HTERT RPE-1 (cell line): ENCODE measurements around the gene PRKAR1B.

Experiments used
- in situ Hi-C: fragments of 300-500 bp; cut with MboI; formaldehyde crosslinking; loops from 4 replicates; pipeline ENCODE4 v1.14.3; 2020; ENCODE audit warnings: low sequenced_read_pairs

The PRKAR1B gene

DNA sequence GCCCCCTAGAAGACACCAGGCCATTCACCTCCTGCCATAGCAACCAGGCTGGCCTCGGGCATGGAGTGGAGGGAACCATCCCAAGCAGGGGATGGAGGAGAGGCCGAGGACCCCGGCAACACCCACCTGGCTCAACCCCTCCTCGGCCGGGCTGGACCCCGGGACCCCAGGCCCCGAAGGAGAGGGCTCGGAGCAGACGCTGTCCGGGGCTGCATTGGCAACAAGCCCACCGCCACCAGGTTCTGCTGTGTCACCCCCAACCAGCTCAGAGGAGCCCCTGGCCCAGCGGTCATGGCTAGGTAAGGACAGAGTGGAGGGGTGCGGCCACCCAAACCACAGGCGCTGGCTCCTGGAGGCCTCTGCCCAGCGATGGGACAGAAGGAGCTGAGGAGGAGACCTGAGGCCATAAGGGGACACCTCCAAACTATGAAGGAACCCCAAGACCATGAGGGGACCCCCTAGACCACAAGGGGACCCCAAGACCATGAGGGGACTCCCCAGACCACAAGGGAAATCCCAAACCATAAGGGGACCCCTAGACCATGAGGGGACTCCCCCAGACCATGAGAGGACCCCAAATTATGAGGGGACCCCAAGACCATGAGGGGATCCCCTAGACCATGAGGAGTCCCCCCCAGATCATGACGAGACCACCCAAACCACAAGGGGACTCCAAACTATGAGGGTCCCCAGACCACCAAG, 132.7 kb downstream of the PRKAR1B start:
- in situ Hi-C loops: no loop called here

DNA sequence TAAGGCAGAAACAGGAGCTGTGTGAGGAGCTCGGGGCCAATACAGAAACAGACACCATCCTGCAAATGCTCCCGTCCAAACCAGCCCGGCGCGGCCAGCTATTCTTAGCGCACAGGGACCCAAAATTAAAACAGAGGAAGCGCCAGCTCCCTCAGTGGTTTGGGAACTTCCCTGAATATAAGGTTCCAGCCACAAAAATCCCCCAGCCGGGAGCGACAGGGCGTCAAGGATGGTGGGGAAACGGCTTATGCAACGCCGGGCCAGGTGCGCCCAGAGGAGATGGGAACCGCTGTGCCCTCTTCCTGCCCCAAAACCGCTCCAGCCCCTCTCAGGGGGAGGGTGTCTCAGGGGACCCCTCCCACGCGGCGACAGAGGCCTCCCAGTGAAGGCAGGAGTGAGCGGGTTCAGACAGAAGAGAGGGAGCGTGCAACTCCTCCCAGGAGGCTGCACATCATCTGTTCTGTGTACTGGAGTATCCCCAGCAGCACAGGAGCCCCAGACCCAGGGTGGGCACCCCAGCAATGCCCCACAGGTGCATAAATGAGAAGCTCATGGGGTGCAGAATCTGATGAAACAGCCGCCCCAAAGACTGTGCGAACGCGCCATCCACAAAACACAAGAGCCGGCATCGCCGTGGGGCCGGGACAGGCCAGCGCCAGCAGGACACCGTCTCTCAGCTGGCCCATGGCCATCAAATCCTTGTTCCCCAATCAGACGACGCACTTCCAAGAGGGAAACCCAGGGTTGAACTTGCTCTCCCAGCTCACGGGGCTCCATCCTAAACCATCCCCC, 133.6 kb downstream of the PRKAR1B start:
- in situ Hi-C loops: no loop called here

- in situ Hi-C loops: no loop called here
Measured at GRCh38 chr7:591856-592628, 135.0 kb downstream of the PRKAR1B start.

DNA sequence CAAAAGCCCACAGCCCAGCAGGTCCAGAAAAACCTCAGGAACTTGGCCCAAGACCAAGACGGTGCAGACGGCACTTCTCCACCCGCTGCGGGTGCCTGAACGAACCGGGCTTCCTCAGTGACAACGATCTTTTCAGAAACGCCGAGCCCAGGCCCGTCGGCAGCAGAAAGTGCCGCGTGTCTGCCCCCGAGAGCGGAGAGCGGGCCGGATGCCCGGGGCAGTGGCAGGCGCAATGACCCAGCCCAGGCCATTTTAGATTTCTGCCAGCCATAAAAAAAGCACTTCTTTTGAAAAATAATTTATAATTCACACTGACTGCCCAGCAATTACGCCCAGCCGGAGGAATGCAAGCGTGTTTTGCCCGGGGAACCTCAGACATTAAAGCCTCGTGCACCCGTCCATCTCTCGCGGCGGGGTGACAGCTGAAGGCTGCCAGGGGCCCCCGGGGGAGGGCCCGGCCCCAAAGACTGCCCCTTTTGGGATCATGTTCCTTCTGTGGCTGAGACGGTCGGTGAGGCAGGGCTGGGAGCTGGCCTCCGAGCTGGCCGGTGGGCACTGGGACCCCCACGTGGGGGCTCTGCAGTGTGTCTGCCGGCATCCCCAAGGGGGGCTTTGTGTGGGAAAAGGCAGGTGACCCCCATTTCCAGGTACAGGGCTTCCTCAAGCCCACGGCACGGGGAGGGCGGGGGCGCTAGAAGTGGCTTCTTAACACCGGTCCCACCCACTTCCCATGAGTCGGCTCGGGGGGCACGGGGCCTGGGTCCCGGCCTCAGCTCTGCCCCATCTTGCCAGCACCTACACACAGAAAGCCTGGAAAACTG, 136.1 kb downstream of the PRKAR1B start:
- in situ Hi-C loops: no loop called here

DNA sequence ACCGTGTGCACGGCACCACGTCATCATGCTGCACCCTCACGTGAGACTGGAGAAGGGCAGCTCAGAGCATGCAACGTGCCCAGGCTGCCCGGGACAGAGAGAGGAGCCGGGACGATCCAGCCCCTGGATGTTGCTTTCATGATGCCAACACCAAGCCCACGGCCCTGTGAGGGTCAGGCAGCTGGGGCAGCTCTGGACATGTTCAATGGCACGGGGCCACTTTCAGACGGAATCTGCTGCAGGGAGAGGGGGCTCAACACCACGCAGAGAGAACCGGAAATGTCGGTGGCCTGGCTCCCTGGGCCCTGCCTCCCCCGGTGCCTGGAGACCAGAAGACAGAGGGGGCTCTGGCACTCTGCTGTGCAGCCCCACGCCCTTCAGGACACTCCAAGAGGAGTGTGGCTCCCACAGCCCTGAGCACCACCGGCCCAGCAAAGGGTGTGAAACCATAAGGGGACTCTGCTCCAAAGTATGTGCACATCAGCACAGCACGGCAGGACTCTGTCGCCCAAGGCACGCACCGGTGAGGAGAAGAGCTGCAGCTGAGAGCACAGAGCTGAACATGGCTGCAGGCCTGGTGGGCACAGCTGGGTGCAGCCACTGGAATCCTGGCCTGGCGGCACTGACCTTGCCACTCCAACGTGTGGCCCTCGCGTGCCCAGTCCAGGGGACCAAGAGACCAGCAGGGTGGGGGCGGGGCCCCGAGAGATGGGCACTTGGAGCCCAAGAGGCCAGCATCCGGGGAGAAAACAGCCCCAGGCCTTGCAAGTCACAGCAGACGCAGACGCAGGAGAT, 137.1 kb downstream of the PRKAR1B start:
- in situ Hi-C loops: no loop called here

DNA sequence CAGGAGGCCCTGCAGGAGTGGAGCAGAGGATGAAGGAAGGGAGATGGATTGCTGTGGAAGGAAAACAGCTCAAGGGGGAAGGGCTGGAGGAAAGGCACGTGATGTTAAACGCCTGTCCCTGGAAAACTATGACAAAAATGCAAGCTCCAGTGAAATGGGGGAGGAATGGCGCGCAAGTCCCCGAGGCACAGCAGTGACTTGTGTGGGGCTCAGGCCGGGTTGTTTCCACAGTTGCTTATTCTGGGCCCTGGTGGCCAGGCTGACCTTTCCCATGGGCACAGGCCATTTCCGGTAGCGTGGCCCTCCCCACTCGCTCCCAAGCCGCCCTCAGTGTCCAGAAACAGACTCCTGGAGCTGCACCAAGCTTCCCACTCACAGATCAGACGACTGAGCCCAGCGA, 139.3 kb downstream of the PRKAR1B start:
- in situ Hi-C loops: no loop called here

- in situ Hi-C loops: no loop called here
Measured at GRCh38 chr7:586494-586893, 140.6 kb downstream of the PRKAR1B start.

GRCh38 chr7:585873-586272, 141.2 kb downstream of the PRKAR1B start:
- in situ Hi-C loops: no loop called here

DNA sequence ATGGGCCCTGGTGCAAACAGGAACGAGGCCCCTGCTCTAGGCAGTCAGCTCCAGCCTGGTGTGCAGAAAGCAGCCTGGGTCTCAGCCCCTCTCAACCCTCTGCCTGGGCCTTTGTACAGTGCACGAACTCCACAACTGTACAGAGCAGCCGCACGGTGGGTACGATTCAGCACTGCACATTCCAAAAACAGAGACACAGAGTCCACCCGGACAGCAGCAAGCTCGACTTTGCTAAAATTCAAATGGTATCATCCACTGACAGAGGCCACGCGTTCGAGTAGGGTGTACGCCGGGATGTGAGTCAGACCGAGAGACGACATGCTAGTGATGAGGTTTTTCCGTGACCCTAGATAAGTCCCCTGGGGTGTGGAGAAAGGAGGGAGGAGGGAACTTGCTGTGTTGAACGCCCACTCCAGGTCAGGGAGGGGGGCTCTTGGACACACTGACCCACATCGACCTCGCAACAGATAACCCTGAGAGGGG, 141.8 kb downstream of the PRKAR1B start:
- in situ Hi-C loops: no loop called here

DNA sequence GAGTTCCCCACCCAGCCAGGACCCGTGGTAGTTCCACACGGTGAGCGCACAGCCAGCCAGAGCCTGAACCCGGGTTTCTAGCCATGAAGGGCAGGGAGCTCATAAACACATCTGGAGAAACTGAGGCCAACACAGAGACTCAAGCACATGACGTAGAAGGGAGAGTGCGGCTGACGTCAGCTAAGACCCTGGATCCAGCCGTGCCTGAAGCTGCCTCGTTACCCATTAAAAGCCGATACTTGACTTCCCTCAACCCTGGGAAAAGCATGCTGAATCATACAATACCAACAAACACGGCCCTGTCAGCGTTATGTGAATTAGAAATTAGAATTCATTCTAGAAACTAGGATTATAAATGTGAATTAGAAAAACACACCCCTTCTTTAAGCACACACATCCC, 142.3 kb downstream of the PRKAR1B start:
- in situ Hi-C loops: no loop called here

DNA sequence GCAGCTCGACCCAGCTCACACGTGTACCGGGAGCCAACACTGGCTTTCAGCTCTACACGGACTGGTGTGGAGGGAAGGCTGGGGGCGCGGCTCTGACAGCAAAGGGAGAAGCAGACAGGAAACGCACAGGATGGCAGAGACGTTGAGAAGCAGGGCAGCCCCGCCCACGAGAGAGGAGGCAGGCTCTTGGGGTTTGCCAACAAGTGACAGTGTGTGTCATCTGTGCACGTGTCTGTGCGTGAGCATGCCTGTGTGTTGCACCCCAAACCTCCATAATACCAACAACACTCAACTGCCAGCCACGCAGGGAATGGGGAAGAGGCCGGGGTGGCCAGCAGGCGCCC, 143.0 kb downstream of the PRKAR1B start:
- in situ Hi-C loops: no loop called here

GRCh38 chr7:583410-584121, 143.5 kb downstream of the PRKAR1B start:
- in situ Hi-C loops: no loop called here

DNA sequence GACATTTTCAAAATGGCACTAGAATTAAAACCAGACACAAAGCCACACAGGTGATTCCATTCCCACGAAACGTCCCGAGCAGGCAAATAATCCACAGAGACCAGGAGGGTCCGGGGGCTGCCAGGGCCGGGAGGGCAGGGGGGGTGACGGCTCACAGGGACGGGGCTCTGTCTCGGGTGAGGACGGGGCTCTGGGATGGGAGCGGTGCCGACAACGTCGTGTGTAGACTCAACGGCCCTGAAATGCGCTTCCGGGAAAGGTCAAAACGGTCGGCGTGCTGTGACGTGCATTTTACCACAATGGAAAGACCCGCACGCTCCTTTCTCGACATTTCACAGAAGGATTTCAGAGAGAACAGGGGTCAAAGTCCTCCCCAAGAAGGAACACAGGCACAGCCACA, 144.2 kb downstream of the PRKAR1B start:
- in situ Hi-C loops: no loop called here

- in situ Hi-C loops: no loop called here
Measured at GRCh38 chr7:582081-582835, 144.8 kb downstream of the PRKAR1B start.

DNA sequence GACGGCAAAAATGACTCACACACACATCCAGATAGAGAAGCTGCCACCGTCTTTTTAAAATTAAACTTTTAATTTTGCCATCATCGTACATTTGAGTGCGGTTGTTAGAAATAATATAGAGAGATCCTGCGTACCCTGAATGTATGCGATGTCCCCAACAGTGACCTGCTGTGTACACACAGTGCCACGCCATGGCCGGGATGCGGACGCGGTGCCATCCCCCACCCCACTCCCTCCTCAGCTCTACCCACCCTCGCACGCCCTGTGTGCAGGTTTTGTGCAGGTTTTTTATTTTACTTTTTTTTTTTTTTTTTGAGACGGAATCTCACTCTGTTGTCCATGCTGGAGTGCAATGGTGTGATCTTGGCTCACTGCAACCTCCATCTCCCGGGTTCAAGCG, 148.7 kb downstream of the PRKAR1B start:
- in situ Hi-C loops: no loop called here

DNA sequence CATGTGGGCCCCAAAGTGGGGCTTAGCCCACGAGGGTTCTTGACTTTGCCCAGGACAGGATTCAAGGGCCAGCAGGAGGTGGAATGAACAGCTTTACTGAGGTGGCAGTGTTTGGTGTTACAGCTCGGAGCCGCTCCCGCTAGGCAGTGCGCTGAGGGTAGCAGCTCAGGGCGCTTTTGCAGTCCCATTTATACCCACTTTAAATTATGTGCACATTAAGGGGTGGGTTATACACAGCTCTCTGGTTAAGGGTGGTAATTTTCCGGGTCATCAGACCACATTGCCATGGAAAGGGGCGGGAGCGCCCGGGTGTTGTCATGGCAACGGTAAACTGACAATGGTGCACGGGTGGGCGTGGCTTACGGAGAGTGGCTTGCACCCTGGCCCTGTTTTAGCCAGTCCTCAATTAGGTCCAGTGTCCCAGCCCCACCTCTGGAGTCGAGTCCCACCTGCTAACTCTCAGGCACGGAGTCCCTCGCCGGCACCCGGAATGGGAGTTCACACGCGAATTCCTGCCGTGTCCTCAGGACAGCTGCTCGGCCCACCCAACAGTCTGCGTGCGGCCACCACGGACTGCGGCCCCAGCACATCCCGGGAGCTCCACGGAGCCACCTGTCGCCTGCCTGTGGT, 149.2 kb downstream of the PRKAR1B start:
- in situ Hi-C loops: no loop called here

DNA sequence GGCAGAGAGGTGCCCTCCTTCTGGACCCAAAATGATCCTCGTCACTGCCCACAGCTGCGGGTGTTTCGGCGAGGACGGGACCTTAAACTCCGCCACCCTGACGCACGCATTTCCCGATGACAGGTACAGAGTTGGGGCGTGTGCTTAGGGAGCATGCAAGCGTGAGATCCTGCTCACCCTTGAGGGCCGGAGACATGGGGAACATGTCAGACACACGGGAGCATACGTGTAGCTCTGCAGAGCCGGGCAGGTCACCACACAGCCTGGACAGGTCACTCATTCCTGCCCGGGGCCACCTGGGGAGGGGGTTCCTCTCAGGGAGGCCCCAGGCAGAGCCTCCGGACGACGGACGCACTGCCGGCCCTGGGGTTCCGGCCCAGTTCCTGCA, 149.8 kb downstream of the PRKAR1B start:
- in situ Hi-C loops: no loop called here

DNA sequence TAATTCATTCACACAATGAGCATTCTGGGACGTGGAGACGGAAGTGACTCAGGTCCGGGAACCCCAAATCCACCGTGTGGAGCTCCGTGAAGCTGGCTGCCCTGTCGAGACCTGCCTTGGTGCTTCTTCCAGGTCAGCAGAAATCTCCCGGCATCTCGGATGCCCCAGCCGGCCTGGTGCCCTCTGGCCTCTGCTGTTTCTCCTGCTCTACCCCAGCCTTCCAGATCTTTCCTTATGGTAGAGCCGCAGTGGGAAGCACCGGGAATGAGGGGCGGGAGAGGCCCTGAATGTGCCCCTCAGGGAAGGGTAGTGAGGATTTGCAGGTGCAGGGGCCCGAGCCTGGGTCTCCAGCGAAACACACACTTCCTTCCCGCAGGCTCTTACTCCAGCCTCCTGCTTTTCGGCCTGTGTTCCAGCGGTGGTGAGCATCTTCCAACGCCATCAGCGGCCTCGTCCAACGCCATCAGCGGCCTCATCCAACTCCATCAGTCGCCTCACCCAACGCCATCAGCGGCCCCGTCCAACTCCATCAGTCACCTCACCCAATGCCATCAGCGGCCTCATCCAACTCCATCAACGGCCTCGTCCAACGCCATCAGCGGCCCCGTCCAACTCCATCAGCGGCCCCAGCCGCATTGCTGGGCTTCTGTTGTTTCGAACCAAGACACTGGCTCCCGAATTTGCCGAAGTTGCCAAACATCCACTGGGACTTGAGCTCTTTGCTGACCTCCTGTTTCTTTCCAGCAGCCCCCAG, 150.4 kb downstream of the PRKAR1B start:
- in situ Hi-C loops: no loop called here
